ENCODE data around the gene GLB1L2.

DNA sequence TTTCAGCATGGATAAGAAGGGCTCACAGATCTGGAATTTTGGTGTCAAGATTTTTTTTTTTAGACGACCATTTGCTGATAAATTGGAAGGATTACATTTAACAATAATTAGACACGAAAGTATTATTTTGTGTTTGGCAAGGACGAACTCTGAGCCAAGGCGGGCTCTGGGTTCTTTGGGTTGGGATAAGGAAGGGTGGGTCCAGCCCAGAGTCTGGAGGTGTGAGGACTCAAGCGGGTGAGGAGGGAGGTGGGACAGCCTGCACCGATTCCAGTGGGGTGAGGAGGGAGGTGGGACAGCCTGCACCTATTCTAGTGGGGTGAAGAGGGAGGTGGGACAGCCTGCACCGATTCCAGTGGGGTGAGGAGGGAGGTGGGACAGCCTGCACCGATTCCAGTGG, 76.1 kb downstream of the GLB1L2 start:
- TF ChIP-seq, protein P1, sequence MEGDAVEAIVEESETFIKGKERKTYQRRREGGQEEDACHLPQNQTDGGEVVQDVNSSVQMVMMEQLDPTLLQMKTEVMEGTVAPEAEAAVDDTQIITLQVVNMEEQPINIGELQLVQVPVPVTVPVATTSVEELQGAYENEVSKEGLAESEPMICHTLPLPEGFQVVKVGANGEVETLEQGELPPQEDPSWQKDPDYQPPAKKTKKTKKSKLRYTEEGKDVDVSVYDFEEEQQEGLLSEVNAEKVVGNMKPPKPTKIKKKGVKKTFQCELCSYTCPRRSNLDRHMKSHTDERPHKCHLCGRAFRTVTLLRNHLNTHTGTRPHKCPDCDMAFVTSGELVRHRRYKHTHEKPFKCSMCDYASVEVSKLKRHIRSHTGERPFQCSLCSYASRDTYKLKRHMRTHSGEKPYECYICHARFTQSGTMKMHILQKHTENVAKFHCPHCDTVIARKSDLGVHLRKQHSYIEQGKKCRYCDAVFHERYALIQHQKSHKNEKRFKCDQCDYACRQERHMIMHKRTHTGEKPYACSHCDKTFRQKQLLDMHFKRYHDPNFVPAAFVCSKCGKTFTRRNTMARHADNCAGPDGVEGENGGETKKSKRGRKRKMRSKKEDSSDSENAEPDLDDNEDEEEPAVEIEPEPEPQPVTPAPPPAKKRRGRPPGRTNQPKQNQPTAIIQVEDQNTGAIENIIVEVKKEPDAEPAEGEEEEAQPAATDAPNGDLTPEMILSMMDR (IDR thresholded peaks at IDR 0.05), result no peak
- TF ChIP-seq POLR2A (IDR thresholded peaks at IDR 0.05), result no peak

Measured in sigmoid colon (tissue), 3 donors.